HG03066 (cell line): ENCODE results near the gene SUFU.

Source experiments
- ATAC-seq: cut with Tn5 transposase; IDR thresholded peaks from one replicate; pipeline ENCODE4 v1.9.1; 2021; ENCODE audit warnings: low read depth; ENCODE audit not compliant: unreplicated experiment

SUFU gene

DNA sequence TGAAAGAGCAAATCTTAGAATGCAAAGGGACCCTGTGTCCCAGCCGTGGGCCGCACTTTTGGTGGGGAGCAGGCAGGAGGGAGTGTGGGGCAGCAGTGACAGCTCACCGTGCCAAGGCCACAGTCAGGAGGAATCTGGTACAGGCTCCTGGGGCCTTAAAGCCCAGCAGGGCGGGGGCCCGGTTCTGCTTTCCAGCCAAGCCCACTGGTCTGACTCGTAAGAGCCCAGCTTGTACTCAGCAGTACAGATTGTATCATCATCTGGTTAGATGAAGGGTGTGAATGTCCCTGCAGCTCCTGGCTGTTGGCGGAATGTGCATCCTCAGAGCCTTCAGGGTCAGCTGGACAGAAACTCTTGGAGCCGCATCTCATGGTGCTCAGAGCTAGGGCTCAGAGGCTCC, 110.0 kb downstream of the SUFU start:
- no peak for ATAC-seq

GRCh38 chr10:102614888-102615287, 111.1 kb downstream of the SUFU start:
- ATAC-seq, result no peak

- no peak for ATAC-seq
Measured at GRCh38 chr10:102615361-102615760, 111.6 kb downstream of the SUFU start.

GRCh38 chr10:102616066-102616770, 112.4 kb downstream of the SUFU start:
- ATAC-seq, result peak; percentile 58

- ATAC-seq, result no peak
Measured at GRCh38 chr10:102617041-102617440, 113.3 kb downstream of the SUFU start.

DNA sequence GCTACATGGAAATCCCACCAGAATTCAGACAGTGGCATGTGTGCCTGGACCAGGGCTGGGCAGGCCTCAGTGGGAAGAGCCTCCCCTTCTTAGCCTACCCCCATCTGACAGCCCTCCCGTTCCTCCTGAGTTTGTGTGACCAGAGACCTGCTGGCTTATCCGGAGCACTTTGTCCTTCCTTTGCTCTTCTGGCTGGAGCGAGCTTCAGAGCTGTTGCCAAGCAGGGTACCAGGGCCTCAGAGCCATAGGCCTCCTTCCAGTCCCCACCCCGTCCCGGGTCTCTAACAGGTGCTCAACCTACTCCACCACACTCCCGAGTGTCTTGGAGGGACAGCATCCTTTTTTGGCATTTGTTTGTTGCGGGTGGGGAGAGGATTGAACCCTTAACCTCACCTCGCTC, 114.0 kb downstream of the SUFU start:
- no peak for ATAC-seq

GRCh38 chr10:102619281-102619981, 115.7 kb downstream of the SUFU start:
- ATAC-seq, result no peak

DNA sequence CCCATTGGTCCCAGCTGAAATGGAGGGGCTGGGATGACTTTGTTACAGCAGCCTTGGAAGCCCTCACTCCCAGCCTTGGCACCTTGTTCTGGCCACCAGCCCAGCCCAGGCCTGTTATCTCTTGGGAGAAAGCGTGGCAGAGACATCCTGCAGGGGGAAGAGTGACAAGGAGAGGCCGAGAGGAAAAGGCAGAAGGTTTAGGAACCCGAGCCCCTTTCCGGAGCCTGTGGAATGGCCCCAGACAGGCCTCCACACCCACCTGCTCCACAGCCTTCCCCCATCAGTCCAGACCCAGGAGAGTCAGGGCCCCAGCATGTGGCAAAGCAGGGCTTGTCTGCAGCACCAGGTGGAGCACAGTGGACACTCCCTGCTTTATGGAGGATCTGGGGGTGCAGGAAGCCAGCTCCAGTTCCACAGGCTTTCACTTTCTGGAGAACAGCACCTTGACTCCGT, 116.4 kb downstream of the SUFU start:
- ATAC-seq, result no peak

DNA sequence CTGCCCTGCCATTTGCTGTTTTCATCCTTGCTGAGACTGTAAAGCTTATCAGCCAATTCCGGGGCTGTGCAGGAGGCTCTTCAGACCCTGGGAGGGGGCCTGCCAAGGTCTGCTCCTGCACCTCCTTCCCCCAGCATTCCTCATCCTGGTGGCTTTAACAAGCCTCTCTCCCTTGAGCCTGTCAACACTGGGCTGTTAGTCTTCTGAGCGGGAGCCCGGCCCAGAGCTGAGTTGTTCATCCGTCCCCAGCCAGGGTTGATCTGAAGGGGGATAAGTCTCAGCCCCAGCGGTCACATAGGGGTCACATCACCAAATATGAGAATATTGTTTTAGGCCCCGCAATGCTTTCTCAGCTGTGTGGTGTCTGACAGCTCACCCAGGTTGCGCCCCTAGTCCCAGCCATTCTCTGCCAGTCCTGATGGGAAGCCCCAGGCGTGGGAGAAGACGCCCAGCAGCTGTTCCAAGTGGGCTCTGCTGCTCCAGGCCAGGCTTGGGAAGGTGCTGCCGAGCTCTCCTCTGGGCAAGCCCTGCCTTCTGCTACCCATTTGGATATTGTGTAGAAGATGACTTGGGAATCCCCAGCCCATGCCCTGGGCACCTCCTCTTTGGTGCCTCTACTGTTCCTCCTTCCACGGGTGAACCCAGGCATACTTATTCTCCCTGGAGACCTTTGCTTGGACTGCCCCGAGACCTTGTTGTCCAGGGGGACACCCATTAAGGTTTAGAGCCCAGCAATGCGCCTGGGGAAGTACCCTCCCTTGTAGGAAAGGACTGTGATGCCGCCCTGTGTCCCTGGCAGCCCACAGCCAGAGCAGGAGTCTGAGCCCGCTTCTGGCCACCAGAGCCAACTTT, 117.0 kb downstream of the SUFU start:
- ATAC-seq, result no peak

- ATAC-seq, result no peak
Measured at GRCh38 chr10:102621443-102622325, 117.9 kb downstream of the SUFU start.

GRCh38 chr10:102624094-102624493, 120.3 kb downstream of the SUFU start:
- no peak for ATAC-seq

DNA sequence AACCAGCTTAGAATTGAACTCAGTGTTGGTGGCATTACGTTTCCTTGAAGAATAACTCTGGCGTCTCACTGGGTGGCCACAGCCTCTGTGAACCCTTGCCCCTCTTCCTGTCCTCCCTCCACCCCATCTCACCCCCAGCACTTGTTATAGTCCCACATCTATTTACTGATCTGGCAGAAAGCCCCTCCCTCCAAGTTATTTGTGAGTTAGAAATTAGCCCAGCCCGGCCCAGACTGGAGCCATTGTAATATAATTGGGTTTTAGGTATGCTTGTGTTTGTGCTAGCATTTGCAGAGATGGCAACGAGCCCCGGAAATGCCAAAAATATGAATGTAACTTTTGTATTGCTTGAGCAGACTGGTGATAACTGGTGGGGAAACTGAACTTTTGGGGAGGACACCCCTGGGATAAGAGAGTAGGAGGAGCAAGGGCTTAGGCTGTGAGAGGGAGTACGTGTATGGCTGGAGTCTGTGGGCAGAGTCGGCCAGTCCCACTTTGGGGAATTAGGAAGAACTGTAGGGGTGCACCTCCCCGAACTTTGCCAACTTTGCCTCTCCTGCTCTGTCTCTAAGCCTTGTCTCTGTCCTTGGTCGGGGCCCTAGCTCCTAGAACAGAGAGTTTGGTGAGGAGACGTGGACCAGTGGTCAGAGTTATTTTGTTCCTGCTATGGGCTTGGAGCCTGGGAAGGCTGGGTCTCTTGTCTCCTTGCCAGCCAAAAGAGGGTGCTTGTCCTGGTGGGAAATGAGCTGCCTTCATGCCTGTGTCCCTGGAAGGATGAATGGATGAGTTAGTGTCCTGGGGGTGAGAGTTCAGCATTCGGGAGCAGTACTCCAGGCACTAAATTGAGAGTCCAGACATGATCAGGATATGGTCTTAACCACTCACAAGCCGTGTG, 121.2 kb downstream of the SUFU start:
- no peak for ATAC-seq

DNA sequence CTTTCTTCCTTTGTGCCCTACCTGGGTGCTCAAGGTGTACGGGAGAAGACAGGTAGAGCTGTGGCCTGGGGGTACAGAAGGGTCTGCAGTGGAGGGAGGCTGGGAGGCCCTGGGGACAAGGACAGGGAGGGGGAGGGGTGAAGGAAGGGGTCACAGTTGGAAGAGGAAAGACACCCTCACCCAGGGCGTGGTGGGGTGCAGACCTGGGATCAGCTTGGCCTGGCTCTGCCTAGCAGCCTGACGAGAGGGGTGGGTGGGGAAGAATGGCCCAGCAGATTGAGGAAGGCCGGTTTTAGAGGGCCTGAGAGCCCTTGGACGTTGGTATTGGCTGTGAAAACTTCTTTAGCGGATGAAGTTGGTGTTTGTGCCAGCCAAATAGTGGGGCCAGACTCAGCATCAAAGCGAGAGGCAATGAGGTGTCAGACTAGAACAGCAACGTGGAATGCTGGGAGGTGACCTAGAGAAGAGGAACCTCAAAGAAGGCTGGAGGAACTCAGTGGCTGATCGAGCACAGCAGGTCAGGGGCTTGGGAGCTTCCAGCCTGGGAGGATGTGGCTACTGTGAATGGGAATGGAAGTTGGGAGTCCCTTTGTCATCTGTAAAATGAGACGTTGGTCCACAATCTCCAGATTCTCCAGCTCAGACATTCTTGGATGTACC, 122.4 kb downstream of the SUFU start:
- no peak for ATAC-seq

- no peak for ATAC-seq
Measured at GRCh38 chr10:102627291-102627735, 123.5 kb downstream of the SUFU start.

GRCh38 chr10:102627736-102628293, 124.0 kb downstream of the SUFU start:
- ATAC-seq, result no peak

- ATAC-seq, result no peak
Measured at GRCh38 chr10:102628451-102628911, 124.7 kb downstream of the SUFU start.

- ATAC-seq, result no peak
Measured at GRCh38 chr10:102629661-102630614, 126.2 kb downstream of the SUFU start.
